Fibroblast of gingiva (primary cell): Measurements from ENCODE around the gene NECAB2.
A peak's percentile ranks its signal among the peaks of the same experiment; 100 is the strongest.

Experiments
- DNase-seq: peaks from one replicate; pipeline ENCODE4 v3.0.0-alpha.2; 2011; ENCODE audit warnings: low read depth

Gene NECAB2

GRCh38 chr16:83967838-83968305 is at the start of gene NECAB2:
Gene NECAB2 (plus strand): TSS chr16:83968244. CDS start chr16:83968649, 405 bp downstream.
- DNase-seq = no peak

- no peak for DNase-seq
Measured at GRCh38 chr16:83920894-83921491, 47.1 kb upstream of the NECAB2 start.

DNA sequence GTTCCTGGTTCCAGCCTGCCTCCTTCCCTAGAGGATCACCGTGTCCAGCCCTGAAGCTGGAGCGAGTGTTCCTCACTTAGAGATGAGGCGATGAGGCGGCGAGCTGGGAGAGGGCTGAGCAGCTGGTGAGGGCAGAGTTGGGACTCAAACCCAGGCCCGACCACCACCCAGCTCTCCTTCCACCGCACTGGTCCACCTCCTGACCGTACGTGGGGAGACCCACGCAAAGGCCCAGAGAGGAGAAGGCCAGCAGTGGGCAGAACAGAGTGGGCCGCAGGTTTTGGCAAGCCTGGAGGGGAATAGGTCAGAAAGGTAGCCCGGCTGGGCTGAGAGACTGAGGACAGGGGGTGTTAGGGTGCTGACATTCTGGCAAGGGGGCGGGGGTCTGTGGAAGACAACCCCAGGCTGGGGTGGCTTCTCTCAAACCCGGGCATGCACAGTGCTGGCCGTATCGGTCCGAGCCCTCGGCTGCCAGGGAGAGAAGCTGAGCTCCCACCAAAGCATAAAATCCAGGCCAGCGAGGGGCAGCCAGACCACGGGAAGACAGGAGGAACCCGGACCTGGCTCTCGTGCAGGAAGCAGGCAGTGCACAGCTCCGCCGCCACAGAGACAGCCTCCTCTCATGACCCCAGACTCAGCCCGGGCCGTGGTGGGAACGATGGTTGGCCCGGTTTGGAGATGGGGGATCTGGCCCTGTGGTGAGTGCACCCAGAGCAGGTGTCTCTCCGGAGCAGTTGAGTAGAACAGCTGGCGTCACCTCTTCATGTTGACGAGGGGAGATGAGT is 44.3 kb upstream of the NECAB2 start:
- DNase-seq = no peak

DNA sequence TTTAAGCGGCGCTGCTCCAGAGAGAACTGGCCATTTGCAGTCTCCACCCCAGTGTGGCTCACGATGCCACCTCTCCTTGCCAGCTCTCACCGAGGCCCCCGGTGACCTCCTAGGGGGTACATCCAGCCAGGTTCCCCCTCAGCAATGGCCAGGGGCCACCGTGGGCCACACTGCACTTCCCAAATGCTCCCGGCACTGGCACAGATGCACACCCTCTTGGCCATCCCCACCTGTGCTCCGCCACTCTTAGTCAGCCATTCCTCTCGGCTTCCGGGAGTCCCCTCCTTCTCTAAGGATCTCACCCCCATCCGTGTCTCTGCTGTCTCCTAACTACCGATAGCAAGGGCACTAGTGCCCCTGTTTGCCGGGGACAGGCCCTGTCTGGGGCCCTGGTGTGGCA is 43.4 kb upstream of the NECAB2 start:
- no peak for DNase-seq

DNA sequence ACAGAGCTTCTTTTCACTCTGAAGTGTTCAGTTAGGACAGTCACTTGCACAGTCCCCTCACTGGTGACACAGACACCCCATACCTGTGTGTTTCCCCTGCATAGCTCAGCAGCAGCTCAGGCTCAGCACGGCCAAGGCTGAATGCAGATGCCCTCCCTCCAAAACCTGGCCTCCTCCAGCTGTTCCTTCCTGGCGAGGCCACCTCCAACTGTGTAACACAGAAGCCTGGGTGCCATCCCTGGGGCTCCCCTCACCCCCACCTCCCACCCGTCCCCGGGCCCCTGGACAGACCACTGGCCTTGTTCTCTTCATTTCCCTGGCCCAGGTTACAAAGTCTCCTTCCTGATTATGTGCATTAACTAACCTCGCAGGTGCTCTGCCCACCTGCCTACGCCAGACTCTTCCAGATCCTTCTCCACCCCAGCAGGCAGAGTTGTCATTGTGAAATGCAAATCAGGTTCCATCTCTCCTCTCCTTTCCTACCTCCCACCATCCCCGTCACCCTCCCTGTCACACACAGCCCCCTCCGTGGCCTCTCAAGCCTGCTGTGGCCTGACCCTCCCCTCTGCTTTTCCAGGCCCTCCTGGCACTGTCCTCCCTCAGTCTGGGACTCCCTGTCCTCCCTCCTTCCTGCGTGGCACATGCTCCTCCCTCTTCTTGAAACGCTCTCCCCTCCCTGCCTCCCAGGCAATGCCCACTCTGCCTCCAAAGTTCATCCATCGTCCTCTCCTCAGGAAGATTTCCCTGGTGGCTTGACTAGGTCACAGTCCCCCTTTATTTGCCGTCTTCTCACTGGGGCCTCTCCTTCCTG is 42.7 kb upstream of the NECAB2 start:
- DNase-seq = no peak

DNA sequence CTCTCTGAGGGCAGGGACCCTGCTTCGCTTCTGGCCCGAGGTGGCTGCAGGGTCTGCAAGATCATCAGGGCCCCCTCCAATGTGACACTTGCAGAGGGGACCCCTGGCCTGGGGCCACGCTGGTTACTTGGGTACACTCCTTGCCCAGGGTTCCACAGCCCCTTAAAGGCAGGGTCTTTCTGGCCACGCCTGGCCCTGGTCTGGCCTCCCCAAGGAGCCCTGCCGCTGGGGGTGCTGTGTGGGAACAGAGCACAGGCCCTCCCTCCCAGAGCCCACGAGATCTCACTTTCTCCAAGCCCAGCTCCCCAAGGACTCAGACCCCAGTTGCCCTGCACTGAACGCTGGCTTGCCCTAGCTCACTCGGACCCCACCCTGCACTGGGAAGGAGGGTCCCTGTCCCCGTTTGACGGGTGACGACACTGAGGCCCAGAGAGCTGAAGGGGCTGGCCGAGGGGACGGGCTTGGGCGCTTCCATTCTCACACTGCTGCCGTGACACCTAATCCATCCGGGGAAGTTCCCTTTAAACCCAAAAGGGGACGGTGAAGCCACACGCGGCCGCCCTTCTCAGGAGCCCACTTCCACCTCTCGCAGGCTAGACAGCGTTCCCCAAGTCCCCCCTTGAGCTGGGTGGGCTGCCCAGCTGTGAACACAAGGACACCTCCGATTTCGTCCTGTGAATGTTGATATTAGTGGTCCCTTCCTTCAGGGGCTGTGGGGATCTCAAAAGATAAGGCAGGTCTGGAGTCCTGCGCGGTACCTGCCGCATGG is 41.9 kb upstream of the NECAB2 start:
- DNase-seq = no peak

DNA sequence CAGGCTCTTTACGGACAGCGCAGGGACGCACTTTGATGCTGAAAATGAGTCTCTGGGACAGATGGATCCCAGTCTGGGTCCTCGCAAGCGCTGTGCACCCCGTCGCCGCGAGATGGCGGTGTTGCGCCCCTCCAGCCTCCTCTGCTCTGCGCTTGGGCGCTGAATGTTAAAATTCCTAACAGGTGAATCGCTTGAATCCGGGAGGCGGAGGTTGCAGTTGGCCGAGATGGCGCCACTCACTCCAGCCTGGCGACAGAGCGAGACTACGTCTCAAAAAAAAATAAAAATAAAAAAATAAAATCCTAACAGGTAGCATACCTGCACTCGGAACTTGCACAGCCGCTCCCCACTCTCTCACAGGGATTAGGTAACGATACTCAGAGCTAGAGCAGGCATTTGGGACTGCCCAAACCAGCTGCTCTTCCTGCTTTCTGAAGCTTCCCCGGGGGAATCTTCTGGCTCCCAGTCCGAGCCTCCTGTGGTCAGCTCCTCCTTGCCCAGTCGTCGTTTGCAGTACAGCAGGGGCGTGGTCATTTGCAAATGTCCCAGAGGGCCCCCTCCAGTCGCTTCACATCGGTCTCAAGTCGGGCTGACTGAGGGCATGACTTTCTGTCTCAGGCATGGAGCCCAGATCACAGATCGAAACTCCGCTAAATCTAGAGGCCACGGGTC is 41.2 kb upstream of the NECAB2 start:
- DNase-seq = peak; percentile 33

DNA sequence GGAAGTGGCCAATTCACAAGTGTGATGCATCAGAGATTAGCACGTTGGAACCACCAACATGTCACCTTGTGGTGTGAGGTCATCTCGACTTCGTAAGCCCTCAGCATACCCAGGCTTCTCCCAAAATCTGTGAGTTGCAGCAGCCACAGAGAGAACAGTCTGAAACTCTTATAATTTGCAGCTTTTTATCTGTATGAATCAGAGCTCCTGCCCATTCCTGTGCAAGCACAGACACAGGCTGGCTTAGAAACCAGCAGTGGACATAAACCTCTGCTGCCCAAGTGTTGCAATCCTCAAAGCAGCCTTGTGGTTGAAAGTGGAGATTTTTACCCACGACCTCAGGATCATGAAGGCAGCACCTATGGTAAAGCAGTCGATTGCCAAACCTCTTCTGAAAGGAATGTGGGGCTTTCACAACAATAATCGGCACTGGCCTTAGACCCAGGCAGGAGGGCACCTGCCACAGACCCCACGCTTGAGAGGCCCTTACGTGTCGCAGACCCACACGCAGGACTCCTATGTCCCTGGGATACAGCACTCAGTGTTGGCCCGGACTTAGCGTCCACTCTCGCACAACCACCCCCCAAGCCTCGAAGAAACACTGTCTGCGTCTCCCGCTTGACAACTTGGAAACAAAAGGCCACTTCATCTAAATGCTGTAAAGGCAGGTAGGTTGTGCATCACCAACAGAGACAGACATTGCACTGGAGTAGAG is 39.5 kb upstream of the NECAB2 start:
- DNase-seq = peak; percentile 55

DNA sequence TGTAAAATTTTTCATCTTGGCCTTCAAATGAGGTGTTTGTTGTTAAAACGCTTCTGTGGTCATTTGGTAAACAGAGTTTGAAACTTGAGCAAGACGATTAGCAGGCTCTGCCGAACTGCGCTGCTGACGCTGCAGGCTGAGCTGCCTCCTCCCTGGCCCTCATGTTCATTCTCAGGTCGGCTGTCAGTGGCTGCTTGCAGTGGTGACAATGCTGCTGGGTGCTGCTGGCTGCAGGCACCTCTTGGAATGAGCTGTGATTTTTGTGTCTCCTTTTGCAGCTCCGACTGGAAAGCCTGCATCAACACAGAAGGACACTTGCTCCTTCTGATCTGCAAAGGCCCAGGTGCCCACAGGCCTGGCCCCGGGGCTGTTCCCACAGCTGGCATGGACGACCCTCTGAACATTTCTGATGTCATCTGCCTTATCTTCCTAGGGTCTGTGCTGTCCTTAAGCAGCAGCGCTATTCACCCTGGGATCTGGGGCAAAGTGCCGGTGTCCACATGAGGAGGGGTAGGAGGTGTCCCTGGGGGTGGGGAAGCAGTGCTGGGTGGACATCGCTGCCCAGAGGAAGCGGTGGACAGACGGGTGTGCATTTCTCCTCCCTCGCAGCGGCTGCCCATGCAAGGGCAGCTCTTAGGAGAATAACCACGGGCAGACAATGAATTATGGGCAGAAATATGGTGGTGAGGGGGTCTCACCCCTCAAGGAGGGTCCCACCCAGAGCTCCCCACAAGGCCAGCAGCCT is 38.1 kb upstream of the NECAB2 start:
- DNase-seq = no peak

DNA sequence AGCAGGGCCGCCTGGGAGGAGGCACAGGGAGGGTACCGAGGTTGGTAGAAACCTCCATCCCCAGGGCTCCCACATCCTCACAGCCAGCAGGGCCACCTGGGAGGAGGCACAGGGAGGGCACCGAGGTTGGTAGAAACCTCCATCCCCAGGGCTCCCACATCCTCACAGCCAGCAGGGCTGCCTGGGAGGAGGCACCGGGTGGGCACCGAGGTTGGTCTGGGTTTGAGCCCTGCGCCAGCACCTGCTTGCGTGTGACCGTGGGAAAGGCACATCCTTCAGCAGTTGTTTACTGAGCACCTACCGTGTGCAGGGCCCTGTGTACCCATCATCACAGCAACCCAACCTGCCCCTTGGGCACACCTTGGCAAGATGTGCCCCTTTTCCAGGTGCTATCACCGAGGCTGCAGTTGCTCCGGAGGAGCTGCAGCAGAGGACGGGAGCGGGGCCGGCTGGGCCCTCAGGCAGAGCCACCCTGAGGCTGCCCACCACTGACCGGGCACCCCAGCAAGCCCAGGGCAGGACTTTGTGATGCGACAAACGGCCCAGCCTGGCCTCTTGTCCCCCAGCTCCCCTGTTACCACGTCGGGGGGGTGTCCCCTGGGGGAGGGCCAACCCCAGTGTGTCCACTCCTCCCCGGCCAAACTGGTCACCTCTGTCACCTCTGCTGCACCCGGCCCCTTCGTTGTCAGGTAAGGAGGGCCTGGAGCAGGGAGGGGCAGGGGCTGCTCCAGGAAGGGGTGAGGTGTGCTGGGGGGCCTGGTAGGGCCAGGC is 37.1 kb upstream of the NECAB2 start:
- no peak for DNase-seq

DNA sequence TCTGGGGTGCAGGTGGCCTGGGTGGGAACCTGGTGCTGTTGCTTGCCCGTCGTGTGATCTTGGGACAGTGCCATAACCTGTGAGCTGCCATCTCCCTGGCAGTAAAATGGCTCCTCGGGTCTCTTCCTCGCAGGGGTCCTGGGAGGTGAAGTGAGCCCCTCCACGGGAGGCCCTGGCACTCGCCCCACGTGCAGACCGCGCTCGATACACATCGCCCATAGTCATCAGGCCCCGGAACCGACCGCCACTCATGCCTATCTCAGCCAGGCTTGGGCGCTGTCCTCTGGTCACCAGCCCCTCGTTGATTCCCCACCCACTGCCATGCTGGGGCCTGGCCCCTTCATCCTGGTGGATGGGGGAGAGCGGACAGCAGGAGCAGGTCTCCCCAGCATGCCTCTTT is 36.5 kb upstream of the NECAB2 start:
- DNase-seq = no peak

DNA sequence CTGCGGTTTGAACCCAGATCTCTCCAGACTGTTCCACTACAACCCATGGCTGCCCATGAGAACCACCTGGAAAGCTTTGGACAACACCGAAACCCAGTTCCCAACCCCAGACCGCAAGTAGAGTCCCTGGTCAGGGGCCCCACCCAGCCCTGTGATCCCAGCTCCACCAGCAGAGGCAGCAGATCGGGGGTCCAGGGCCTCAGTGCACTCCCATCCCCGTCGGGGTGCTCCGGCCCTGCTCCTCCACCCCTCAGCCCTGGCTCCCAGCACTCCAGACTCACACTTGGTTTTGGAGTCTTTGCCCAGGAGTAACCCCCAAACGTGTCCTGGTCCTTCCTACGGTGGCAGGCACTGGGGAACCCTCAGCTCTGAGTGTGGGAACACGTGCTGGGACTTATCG is 35.7 kb upstream of the NECAB2 start:
- no peak for DNase-seq

DNA sequence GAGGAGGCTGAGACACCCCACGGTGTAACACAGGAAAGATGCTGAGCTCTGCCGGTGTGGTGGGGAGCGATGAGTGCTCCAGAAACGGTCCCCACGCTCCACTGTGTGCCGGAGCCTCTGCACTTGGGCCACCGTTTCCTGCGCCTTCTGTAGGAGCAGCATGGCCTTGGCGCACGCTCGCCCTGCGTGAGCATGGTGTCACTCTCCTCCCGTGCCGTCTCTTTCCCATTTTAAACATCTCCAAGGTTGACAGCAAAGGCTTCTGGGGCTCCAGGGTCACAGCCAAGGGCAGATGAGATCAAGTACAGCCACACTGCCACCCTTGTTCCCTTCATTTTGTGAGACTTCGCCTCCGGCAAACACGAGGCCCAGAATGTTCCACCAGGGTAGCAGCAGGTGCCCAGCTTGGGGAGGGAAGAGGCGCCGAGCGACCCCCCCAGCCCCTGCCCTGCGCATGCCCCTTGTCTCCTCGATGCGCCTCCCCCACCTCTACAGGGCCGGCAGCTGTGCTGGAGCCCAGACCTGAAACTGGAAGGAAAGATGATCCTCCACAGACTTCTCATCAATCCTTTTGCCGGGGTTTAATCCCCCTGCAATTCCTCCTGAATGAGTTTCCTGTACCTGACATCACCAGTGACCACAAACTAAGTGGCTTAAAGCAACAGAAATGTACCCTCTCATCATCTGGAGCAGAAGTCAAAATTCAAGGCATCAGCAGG is 34.9 kb upstream of the NECAB2 start:
- no peak for DNase-seq

DNA sequence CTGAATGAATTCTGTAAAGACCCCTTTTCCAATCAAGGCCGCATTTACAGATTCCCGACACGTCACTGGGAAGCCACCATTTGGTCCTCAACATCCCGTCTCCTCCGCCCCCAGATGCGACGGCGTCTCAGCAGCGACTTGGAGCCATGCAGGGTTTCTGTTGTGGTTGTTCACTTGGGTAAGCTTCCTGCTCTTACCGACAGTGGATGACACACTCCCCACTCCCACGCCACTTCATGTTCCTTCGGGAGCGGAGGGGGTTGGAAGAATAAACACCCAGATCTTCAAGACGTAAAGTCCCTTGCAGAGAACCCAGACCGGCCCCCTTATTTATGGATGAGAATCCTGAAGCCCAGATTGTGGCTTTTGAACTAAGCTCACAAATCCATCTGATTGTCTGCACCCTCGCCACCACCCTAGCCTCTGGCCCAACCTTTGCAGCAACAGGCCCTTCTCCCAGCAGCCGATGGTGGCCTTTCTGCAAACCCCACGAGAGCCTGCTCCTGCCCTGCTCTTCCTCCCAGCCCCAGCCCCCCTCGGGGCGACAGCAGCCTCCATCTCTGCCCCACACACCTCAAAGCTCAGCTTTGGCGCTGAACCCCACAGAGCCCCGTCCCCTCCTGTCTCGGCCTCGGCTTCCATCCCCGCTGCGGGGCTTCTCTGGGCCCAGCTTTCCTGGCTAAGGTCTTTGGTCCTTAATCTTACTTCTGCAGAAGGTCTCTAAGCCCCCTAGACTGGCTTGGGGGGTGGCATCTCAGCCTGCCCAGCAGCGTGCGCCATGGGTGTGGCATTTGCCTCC is 34.0 kb upstream of the NECAB2 start:
- DNase-seq = no peak

- DNase-seq = no peak
Measured at GRCh38 chr16:83934684-83934977, 33.4 kb upstream of the NECAB2 start.

DNA sequence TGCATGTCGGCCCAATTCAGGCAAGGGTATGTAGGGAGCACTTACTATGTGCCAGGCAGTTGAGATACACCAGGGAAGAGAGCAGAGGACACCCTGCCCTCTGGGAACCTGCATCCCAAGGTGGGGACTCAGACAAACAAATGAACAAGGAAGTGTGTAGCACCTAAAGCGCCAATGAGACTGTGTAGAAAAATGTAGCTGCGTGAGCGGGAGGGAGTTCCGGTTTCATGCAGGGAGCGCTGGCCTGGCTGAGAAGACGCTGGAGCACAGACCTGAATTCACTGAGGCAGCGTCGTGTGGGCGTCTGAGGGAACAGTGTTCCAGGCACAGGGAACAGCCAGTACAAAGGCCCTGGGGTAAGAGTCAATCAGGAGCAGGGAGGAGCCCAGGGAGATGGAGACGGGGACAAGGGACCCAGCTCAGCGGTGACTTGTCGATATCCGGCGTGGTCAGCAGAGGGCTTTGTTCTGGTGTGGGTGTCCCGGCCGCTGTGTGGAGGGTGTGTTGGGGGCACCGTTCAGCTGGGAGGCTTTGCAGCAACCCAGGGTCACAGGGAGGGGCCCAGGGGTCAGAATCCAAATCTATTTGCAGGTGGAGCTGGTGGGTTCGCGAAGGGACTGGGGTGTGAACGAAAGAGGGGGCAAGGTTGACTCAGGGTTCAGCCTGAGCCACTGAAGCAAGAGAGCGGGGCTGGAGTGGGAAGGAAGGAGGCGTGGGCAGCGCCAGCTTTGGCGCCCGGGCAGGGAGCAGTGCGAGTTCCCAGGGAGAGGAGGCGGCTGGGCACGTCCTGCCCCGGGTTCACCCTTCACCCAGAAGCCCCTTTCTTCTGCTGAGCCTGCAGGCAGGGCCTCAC is 32.8 kb upstream of the NECAB2 start:
- DNase-seq = no peak

- DNase-seq = no peak
Measured at GRCh38 chr16:83935858-83936255, 32.2 kb upstream of the NECAB2 start.
